GM23338 (cell line): Measurements from ENCODE around the gene SELE. TPM values are rescaled to one million over a fixed set of nuclear protein-coding genes. Genes with fewer than 3 reads are reported as not detected.

Experiments
- ATAC-seq: fragments of 200-7000 bp; cut with Tn5 transposase; 3 replicates; pipeline ENCODE4 v1.9.1; 2020
- DNase-seq: peaks from one replicate; pipeline ENCODE4 v3.0.0-alpha.2; 2015; ENCODE audit warnings: low spot score
- H2AFZ ChIP-seq: fragments of 200-600 bp; sonication (generic); 2 replicates; pipeline ENCODE4 v1.8.0; 2016; ENCODE audit warnings: antibody characterized with exemption, mild to moderate bottlenecking, moderate library complexity
- H3F3A ChIP-seq: fragments of 200-600 bp; sonication (generic); replicated peaks from 2 replicates; pipeline ENCODE4 v1.8.0; 2017; ENCODE audit warnings: antibody characterized with exemption, mixed run types, low read depth
- H3K27ac ChIP-seq: fragments of 200-600 bp; sonication (generic); 2 replicates; pipeline ENCODE4 v1.6.1; 2016; ENCODE audit warnings: low read depth
- H3K27me3 ChIP-seq: fragments of 200-600 bp; sonication (generic); 2 replicates; pipeline ENCODE4 v1.8.0; 2016; ENCODE audit warnings: mild to moderate bottlenecking, mixed run types, moderate library complexity; ENCODE audit not compliant: insufficient read depth
- H3K36me3 ChIP-seq: fragments of 200-600 bp; sonication (generic); 2 replicates; pipeline ENCODE4 v1.8.0; 2016; ENCODE audit warnings: mild to moderate bottlenecking; ENCODE audit not compliant: insufficient read depth
- H3K4me1 ChIP-seq: fragments of 200-600 bp; sonication (generic); 2 replicates; pipeline ENCODE4 v1.8.0; 2016; ENCODE audit warnings: mild to moderate bottlenecking, moderate library complexity; ENCODE audit not compliant: insufficient read depth
- H3K4me2 ChIP-seq: fragments of 200-600 bp; sonication (generic); 2 replicates; pipeline ENCODE4 v1.7.1; 2017; ENCODE audit warnings: mixed run types
- H3K4me3 ChIP-seq: fragments of 200-600 bp; sonication (generic); 2 replicates; pipeline ENCODE4 v1.6.1; 2016; ENCODE audit warnings: mixed run types
- H3K79me2 ChIP-seq: fragments of 200-600 bp; sonication (generic); replicated peaks from 2 replicates; pipeline ENCODE4 v1.8.0; 2017; ENCODE audit warnings: mild to moderate bottlenecking; ENCODE audit not compliant: insufficient read depth
- H3K9me2 ChIP-seq: fragments of 200-600 bp; sonication (generic); 2 replicates; pipeline ENCODE4 v1.8.0; 2017; ENCODE audit not compliant: insufficient read depth
- H4K20me1 ChIP-seq: fragments of 200-600 bp; sonication (generic); replicated peaks from 2 replicates; pipeline ENCODE4 v1.8.0; 2017; ENCODE audit warnings: mild to moderate bottlenecking; ENCODE audit not compliant: insufficient read depth
- H3K27ac Mint-ChIP-seq: 2 replicates; pipeline ENCODE4 v1.8.0; 2020; ENCODE audit warnings: inconsistent platforms, mild to moderate bottlenecking, moderate library complexity, mixed read lengths
- H3K27me3 Mint-ChIP-seq: 3 replicates; pipeline ENCODE4 v1.8.0; 2022; ENCODE audit warnings: low read depth, mild to moderate bottlenecking, moderate library complexity, mixed read lengths, inconsistent platforms; ENCODE audit not compliant: insufficient read depth, poor library complexity
- H3K36me3 Mint-ChIP-seq: 3 replicates; pipeline ENCODE4 v1.8.0; 2021; ENCODE audit warnings: low read depth, mild to moderate bottlenecking, inconsistent platforms, moderate library complexity, mixed read lengths
- H3K4me1 Mint-ChIP-seq: 3 replicates; pipeline ENCODE4 v1.8.0; 2020; ENCODE audit warnings: mild to moderate bottlenecking, inconsistent platforms, mixed read lengths
- H3K4me3 Mint-ChIP-seq: 3 replicates; pipeline ENCODE4 v1.8.0; 2021; ENCODE audit warnings: moderate library complexity, mild to moderate bottlenecking, inconsistent platforms, mixed read lengths
- H3K9me3 Mint-ChIP-seq: 3 replicates; pipeline ENCODE4 v1.8.0; 2020; ENCODE audit warnings: moderate library complexity, mild to moderate bottlenecking, inconsistent platforms, mixed read lengths
- CREB1 ChIP-seq: fragments of 250-450 bp; sonication (Bioruptor Pico); IDR thresholded peaks from 2 replicates; pipeline ENCODE4 v1.5.0; 2020; ENCODE audit warnings: low read depth, mild to moderate bottlenecking, moderate library complexity
- EZH2 ChIP-seq: fragments of 200-600 bp; sonication (generic); IDR thresholded peaks from one replicate; pipeline ENCODE4 v1.8.0; 2017; ENCODE audit warnings: antibody characterized with exemption, mild to moderate bottlenecking, low read depth; ENCODE audit not compliant: unreplicated experiment
- EZH2phosphoT487 ChIP-seq: fragments of 200-600 bp; sonication (generic); IDR thresholded peaks from one replicate; pipeline ENCODE4 v1.8.1; 2018; ENCODE audit warnings: antibody characterized with exemption; ENCODE audit not compliant: unreplicated experiment
- JUNB ChIP-seq: IDR thresholded peaks from one replicate; pipeline ENCODE4 v1.6.1; 2016; ENCODE audit warnings: antibody characterized with exemption; ENCODE audit not compliant: unreplicated experiment
- NANOG ChIP-seq: IDR thresholded peaks from 2 replicates; pipeline ENCODE4 v1.6.1; 2016; ENCODE audit warnings: antibody characterized with exemption, borderline replicate concordance
- POLR2AphosphoS5 ChIP-seq: IDR thresholded peaks from 2 replicates; pipeline ENCODE4 v1.6.1; 2016; ENCODE audit warnings: antibody characterized with exemption, low read depth
- STAT1 ChIP-seq: IDR thresholded peaks from one replicate; pipeline ENCODE4 v1.6.1; 2016; ENCODE audit warnings: antibody characterized with exemption; ENCODE audit not compliant: unreplicated experiment
- ZNF114 ChIP-seq: fragments of 250-450 bp; sonication (Bioruptor Pico); IDR thresholded peaks from 2 replicates; pipeline ENCODE4 v1.5.0; 2020; ENCODE audit warnings: mild to moderate bottlenecking, moderate library complexity
- ZNF331 ChIP-seq: fragments of 250-450 bp; sonication (Bioruptor Pico); IDR thresholded peaks from 2 replicates; pipeline ENCODE4 v1.5.0; 2020; ENCODE audit warnings: low read depth, mild to moderate bottlenecking, moderate library complexity
- polyA plus RNA-seq: library from polyadenylated mRNA; unstranded; fragments of >200 nt; fragmentation: Nextera tagmentation; extraction: Ambion mirVana; gene quantifications from 2 replicates; pipeline ENCODE4 v1.2.1, GENCODE V29; 2016
- total RNA-seq: library from RNA; depleted of rRNA; stranded (reverse); fragments of >200 nt; shearing (Covaris generic); gene quantifications from 2 replicates; pipeline ENCODE4 v1.2.3, GENCODE V29; 2014
- TF ChIP-seq, protein P1 (sequence below): IDR thresholded peaks from 2 replicates; pipeline ENCODE4 v1.6.1; 2016; ENCODE audit warnings: antibody characterized with exemption
- TF ChIP-seq, protein P2 (sequence below): fragments of 250-450 bp; sonication (Bioruptor Pico); IDR thresholded peaks from 2 replicates; pipeline ENCODE4 v1.5.0; 2020; ENCODE audit warnings: mild to moderate bottlenecking, moderate library complexity
- TF ChIP-seq, protein P3 (sequence below): IDR thresholded peaks from one replicate; pipeline ENCODE4 v1.6.1; 2018; ENCODE audit warnings: antibody characterized with exemption; ENCODE audit not compliant: unreplicated experiment
- TF ChIP-seq, protein P4 (sequence below), 2 experiments: fragments of 200-600 bp in 1 of 2; sonication (generic) in 1 of 2; conservative IDR thresholded peaks; 2 replicates each; pipeline versions ENCODE4 v1.5.1 to v1.6.1; 2016 to 2017; ENCODE audit warnings: antibody characterized with exemption in 2 of 2, low read depth in 2 of 2, mild to moderate bottlenecking in 2 of 2, moderate library complexity in 1 of 2

SELE gene
- total and polyA plus RNA-seq, 2 experiments from 2014 or later: not detected

DNA sequence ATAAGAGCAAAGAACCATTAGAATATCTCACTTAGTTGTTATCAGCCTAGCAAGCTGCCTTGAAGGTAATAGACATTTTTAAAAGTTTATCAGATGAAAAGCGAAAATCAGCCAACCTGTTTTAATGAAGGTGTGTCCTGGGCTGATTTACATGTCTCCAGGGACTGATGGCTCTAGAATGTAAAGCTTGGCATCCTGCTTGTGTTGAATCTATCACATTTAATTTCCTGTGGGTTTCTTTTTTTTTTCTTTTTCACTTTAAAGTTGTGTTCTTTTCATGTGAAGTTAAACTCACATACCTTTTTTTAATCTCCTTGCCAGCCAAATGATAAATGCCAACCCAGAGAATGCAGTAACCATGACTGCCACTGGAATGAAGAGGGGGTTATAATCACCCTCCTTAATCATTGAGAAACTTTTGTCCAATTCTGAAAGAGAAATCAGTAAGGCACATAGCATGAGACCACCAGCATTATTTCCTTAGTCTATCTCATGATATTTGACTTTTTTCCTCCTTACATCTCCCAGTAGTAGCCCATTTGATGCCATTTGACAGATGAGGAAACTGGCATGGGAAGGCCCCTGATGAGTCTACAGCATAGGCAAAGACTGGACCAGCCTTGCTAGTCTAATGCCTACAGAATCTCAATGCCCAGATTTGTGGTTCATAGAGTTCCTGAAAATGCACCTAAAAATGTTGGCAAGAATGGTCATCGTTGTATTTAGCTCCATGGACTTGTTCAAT, 32.4 kb downstream of the SELE start:
- Histone ChIP-seq H3K4me3 (no peak overlapping the region), H4K20me1 (no peaks in the 10 kb centered on the region), H3K79me2 (no peaks in the 10 kb centered on the region), H3K27me3 (no peaks in the 10 kb centered on the region), H2AFZ (no peak overlapping the region), H3K9me2 (no peaks in the 10 kb centered on the region), H3K4me1 (no peaks in the 10 kb centered on the region), H3F3A (no peaks in the 10 kb centered on the region), H3K27ac (no peak overlapping the region), H3K4me2 (no peak overlapping the region), H3K36me3 (no peaks in the 10 kb centered on the region)
- no peaks in the 10 kb centered on the region for H3K9me3 Mint-ChIP-seq
- no peak for DNase-seq
- no peak overlapping the region for H3K27ac Mint-ChIP-seq
- H3K27me3 Mint-ChIP-seq: peaks cover 3% of the 10 kb centered on the region
- no peaks in the 10 kb centered on the region for H3K4me1 Mint-ChIP-seq
- no peaks in the 10 kb centered on the region for H3K36me3 Mint-ChIP-seq
- no peak for ATAC-seq
- H3K4me3 Mint-ChIP-seq: no peak overlapping the region
- no peak for TF ChIP-seq JUNB
- no peak for TF ChIP-seq POLR2AphosphoS5
- TF ChIP-seq, protein P1, sequence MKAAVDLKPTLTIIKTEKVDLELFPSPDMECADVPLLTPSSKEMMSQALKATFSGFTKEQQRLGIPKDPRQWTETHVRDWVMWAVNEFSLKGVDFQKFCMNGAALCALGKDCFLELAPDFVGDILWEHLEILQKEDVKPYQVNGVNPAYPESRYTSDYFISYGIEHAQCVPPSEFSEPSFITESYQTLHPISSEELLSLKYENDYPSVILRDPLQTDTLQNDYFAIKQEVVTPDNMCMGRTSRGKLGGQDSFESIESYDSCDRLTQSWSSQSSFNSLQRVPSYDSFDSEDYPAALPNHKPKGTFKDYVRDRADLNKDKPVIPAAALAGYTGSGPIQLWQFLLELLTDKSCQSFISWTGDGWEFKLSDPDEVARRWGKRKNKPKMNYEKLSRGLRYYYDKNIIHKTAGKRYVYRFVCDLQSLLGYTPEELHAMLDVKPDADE: no peak
- TF ChIP-seq CREB1 (CRISPR knock-in tag): no peak
- TF ChIP-seq EZH2phosphoT487: no peak
- TF ChIP-seq, protein P2, sequence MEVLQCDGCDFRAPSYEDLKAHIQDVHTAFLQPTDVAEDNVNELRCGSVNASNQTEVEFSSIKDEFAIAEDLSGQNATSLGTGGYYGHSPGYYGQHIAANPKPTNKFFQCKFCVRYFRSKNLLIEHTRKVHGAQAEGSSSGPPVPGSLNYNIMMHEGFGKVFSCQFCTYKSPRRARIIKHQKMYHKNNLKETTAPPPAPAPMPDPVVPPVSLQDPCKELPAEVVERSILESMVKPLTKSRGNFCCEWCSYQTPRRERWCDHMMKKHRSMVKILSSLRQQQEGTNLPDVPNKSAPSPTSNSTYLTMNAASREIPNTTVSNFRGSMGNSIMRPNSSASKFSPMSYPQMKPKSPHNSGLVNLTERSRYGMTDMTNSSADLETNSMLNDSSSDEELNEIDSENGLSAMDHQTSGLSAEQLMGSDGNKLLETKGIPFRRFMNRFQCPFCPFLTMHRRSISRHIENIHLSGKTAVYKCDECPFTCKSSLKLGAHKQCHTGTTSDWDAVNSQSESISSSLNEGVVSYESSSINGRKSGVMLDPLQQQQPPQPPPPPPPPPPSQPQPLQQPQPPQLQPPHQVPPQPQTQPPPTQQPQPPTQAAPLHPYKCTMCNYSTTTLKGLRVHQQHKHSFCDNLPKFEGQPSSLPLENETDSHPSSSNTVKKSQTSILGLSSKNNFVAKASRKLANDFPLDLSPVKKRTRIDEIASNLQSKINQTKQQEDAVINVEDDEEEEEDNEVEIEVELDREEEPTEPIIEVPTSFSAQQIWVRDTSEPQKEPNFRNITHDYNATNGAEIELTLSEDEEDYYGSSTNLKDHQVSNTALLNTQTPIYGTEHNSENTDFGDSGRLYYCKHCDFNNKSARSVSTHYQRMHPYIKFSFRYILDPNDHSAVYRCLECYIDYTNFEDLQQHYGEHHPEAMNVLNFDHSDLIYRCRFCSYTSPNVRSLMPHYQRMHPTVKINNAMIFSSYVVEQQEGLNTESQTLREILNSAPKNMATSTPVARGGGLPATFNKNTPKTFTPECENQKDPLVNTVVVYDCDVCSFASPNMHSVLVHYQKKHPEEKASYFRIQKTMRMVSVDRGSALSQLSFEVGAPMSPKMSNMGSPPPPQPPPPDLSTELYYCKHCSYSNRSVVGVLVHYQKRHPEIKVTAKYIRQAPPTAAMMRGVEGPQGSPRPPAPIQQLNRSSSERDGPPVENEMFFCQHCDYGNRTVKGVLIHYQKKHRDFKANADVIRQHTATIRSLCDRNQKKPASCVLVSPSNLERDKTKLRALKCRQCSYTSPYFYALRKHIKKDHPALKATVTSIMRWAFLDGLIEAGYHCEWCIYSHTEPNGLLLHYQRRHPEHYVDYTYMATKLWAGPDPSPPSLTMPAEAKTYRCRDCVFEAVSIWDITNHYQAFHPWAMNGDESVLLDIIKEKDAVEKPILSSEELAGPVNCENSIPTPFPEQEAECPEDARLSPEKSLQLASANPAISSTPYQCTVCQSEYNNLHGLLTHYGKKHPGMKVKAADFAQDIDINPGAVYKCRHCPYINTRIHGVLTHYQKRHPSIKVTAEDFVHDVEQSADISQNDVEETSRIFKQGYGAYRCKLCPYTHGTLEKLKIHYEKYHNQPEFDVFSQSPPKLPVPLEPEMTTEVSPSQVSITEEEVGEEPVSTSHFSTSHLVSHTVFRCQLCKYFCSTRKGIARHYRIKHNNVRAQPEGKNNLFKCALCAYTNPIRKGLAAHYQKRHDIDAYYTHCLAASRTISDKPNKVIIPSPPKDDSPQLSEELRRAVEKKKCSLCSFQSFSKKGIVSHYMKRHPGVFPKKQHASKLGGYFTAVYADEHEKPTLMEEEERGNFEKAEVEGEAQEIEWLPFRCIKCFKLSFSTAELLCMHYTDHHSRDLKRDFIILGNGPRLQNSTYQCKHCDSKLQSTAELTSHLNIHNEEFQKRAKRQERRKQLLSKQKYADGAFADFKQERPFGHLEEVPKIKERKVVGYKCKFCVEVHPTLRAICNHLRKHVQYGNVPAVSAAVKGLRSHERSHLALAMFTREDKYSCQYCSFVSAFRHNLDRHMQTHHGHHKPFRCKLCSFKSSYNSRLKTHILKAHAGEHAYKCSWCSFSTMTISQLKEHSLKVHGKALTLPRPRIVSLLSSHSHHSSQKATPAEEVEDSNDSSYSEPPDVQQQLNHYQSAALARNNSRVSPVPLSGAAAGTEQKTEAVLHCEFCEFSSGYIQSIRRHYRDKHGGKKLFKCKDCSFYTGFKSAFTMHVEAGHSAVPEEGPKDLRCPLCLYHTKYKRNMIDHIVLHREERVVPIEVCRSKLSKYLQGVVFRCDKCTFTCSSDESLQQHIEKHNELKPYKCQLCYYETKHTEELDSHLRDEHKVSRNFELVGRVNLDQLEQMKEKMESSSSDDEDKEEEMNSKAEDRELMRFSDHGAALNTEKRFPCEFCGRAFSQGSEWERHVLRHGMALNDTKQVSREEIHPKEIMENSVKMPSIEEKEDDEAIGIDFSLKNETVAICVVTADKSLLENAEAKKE (CRISPR knock-in tag): no peak
- TF ChIP-seq ZNF331: no peak
- TF ChIP-seq, protein P3, sequence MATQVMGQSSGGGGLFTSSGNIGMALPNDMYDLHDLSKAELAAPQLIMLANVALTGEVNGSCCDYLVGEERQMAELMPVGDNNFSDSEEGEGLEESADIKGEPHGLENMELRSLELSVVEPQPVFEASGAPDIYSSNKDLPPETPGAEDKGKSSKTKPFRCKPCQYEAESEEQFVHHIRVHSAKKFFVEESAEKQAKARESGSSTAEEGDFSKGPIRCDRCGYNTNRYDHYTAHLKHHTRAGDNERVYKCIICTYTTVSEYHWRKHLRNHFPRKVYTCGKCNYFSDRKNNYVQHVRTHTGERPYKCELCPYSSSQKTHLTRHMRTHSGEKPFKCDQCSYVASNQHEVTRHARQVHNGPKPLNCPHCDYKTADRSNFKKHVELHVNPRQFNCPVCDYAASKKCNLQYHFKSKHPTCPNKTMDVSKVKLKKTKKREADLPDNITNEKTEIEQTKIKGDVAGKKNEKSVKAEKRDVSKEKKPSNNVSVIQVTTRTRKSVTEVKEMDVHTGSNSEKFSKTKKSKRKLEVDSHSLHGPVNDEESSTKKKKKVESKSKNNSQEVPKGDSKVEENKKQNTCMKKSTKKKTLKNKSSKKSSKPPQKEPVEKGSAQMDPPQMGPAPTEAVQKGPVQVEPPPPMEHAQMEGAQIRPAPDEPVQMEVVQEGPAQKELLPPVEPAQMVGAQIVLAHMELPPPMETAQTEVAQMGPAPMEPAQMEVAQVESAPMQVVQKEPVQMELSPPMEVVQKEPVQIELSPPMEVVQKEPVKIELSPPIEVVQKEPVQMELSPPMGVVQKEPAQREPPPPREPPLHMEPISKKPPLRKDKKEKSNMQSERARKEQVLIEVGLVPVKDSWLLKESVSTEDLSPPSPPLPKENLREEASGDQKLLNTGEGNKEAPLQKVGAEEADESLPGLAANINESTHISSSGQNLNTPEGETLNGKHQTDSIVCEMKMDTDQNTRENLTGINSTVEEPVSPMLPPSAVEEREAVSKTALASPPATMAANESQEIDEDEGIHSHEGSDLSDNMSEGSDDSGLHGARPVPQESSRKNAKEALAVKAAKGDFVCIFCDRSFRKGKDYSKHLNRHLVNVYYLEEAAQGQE: no peak
- no peak for TF ChIP-seq EZH2
- TF ChIP-seq STAT1: no peak
- no peak for TF ChIP-seq NANOG
- TF ChIP-seq ZNF114 (CRISPR knock-in tag): no peak
- TF ChIP-seq, protein P4, sequence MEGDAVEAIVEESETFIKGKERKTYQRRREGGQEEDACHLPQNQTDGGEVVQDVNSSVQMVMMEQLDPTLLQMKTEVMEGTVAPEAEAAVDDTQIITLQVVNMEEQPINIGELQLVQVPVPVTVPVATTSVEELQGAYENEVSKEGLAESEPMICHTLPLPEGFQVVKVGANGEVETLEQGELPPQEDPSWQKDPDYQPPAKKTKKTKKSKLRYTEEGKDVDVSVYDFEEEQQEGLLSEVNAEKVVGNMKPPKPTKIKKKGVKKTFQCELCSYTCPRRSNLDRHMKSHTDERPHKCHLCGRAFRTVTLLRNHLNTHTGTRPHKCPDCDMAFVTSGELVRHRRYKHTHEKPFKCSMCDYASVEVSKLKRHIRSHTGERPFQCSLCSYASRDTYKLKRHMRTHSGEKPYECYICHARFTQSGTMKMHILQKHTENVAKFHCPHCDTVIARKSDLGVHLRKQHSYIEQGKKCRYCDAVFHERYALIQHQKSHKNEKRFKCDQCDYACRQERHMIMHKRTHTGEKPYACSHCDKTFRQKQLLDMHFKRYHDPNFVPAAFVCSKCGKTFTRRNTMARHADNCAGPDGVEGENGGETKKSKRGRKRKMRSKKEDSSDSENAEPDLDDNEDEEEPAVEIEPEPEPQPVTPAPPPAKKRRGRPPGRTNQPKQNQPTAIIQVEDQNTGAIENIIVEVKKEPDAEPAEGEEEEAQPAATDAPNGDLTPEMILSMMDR (conservative IDR thresholded peaks at IDR 0.05; ENCODE audit: low read depth in 2 of 2): no peak
